SK-N-DZ (cell line): ENCODE data around the gene REG4.
"Not testable (repeated sequence)": the region's sequence is repeated elsewhere in the genome, so short reads cannot be mapped to it uniquely, and the experiment has no call there.

Experiments used
- DNase-seq: peaks from one replicate; pipeline ENCODE4 v3.0.0-alpha.2; 2015; ENCODE audit warnings: low spot score

Gene REG4

GRCh38 chr1:119808491-119808890, 2.8 kb downstream of the REG4 start:
- DNase-seq: no peak

DNA sequence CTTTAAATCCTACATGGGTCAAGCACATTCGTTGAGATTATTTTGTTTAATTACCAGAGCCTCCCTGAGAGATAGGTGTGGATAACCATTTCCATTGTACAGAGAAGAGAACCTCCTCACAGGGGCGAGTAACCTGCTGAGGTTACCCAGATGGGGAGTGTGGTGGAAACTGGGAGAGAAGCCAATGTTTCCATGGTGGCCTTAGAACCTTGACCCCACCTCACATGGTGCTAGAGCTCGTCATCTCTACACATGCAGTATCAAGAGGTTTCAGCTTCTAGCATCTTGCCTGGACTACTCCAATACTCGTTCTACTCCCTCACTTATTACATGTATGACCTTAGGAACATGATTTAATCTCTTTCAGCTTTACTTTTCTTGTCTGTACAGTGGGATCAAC, 4.8 kb downstream of the REG4 start:
- no peak for DNase-seq

DNA sequence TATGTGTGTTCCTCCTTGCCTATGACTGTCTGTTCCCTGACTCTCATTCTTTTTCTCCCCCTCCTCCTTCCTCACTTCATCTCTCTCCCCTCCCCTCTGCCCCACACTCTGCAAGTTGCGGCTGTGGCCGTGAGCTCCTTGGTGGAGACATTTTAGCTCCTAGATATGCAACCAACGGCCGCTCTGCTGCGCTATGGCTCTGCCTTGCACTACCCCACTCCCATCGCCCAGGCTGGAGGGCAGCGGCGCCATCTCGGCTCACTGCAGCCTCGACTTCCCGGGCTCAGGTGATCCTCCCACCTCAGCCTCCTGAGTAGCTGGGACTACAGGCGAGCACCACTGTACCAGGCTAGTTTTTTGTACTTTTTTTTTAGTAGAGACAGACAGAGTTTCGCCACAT, 5.5 kb downstream of the REG4 start:
- no peak for DNase-seq

GRCh38 chr1:119805247-119805646, 6.0 kb downstream of the REG4 start:
- DNase-seq: no peak

- DNase-seq: no peak
Measured at GRCh38 chr1:119799599-119800177, 11.6 kb downstream of the REG4 start.

- no peak for DNase-seq
Measured at GRCh38 chr1:119799003-119799402, 12.3 kb downstream of the REG4 start.

DNA sequence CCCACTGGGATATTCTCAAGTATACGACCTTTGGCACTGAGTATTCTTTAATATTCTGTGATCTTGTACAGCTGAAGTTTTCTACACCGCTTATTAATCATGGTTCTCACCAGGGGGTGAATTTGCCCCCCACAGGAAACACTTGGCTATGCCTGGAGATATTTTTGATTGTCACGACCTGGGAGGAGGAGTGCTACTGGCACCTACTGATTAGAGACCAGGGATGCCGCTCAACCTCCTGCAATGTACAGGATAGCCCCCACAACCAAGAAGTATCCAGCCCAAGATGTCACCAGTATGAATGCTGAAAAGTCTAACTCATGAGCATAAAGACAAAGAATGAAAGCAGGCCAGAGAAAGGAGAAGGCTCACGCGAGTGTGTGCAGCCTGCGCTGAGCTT, 13.7 kb downstream of the REG4 start:
- no peak for DNase-seq

DNA sequence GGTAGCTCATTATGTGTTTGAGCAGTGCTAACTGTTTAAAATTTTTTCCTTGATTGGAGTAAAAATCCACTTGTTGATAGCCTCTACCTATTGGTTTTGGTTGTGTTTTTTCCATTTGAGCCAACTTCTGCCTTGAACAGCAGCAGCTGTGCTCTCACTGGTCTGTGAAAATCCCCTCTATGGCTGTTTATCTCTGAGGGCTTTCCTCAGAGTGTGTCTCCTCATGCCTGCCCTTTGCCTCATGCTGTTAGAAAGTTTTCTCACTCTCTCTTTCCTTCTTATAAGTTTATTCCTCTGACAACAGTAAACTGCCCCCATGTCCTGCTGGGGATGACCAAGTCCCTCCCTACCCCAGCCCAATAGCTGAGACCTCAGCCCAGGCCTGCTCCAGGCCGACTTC, 14.1 kb downstream of the REG4 start:
- no peak for DNase-seq

DNA sequence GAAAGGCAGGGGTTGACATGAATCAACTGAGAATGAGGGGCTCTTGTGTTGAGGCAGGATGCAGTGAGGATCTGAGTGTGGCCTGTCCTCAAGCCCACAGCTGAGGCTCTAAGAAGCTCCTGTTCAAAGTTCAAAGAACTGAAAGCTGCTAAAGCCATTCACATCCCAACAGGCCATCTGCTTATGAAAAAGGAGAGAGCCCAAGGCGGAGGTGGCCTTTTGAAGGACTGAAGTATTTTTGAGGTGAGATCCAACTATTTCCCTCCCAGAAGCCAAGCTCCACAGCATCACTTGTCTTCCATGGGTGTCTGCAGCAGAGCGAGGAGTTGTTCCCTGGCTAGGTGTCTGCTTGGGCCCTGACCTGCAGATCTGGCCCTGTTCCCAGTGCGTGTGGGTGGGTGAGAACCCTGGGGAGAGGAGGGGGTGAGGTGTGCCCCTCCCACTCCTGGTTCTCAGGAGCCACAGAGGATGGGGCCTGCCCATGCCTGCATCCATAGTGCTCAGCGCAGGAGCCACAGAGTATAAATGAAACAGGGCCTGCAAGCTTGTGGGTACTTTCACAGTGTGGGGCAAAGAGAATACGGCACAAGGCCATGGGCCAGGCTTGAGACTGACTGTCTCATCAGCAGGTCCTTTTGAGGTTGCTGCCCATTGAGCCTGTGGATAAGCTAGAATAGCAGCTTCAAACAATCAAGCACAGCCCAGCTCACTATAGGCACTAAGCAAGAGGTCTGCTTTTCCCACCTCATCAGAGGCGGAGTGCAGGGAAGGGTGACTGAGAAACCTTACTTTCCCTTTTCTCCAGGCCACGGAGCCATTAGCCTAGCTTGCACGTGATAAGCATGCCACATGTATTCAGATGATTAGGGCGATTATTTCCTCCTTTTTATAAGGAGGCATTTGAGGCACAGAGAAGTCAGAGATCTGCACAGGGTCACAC, 15.7 kb downstream of the REG4 start:
- DNase-seq: no peak

- DNase-seq: no peak
Measured at GRCh38 chr1:119794876-119795240, 16.4 kb downstream of the REG4 start.

GRCh38 chr1:119794230-119794875, 16.9 kb downstream of the REG4 start:
- no peak for DNase-seq

DNA sequence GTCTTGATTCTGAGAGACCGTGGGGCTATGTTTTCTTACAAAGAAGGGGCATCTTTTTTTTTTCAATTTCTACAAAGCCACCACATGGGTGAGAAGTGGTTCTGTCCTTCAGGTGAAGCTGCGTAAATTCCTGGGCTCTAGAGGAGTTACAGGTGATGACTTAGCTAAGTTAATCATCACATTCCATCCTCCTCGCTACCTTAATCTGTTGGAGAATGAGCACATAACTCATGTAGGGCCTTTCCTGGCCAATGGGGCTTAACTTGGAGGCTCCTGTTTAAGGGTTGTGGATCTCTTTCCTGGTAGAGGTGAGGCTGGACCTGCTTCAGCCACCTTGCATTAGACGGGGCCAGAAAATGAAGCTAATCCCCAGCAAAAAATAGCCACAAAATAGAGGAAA, 19.9 kb downstream of the REG4 start:
- no peak for DNase-seq

DNA sequence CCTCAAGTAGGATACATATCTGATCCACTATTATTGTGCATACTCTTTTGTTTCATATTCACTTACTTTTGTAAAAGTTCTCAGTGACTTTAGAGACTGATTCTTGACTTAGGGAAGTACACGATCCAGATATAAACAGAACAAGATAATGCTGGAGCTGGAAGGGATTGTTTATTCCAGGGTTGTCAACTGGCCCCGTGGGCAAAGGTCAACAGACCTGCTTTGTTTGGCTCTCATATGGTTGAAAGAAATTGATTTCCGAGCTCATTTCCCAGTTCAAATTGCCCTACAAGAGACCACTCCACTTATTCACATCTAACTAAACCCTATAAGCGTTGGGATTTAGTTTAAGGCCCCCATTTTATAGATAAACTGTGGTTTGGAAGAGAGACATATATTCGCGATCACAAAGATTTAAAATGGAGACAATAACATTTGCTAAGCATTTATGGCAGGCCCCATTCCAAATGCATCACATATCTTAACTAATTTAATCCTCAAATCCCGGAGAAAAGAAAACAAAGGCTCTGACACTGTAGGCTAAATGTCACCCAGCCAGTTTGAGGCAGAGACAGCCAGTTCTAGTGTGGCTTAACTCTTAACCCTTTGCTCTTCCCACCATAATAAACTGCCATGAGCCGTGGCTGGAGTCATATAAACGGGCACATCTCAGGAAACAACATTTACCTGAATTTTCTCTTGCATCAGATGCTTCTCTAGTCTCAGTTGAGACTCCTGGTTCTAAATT, 20.6 kb downstream of the REG4 start:
- no peak for DNase-seq

- no peak for DNase-seq
Measured at GRCh38 chr1:119787776-119788175, 23.5 kb downstream of the REG4 start.

DNA sequence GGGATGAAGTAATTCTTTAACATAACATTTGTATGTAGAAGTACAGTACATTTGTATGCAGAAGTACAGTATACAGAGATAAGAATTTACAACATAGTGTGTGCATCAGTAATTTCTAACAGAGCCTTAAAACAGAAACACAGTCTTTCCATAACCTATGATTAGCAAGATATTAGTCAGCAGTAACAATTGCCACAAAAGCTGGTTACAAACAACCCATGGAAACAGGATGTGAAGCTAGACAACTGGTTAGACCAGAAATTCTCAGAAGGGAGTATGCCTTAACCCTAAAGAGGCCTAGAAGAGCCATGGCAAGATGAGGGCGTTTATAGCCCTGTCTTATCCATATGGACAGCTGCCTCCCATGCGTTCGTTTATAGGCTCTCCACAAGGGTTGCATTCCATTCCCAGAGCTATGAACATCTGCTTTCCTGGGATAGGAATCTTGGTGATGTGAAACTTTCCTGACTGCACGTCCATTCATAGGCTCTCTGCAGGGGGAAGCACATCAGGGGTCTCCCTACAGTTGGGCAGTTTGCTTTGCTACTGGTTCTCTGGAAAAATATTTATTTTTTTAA, 24.7 kb downstream of the REG4 start:
- DNase-seq: not testable (repeated sequence)

DNA sequence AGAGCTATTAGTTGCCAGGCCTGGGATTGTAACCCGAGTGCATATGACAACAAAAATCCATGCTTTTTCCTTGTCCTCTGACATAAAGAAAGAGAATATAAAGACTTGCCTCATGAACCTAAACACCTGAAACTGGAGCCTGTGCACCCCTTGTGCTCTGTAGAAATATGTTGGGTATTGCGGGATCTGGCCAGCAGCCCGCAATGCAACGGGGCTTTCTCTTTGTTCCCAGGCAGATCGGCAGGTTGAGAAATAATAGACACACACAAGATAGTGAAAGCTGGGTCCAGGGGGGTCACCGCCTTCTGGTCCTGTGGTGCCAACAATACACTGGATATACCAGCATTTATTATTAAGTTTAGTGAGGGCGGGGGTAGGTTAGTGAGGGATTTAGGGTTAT, 25.2 kb downstream of the REG4 start:
- not testable (repeated sequence) for DNase-seq

- no peak for DNase-seq
Measured at GRCh38 chr1:119784191-119784781, 27.0 kb downstream of the REG4 start.

- DNase-seq: no peak
Measured at GRCh38 chr1:119783354-119784185, 27.7 kb downstream of the REG4 start.

GRCh38 chr1:119782631-119783325, 28.5 kb downstream of the REG4 start:
- no peak for DNase-seq
